Dermis microvascular lymphatic vessel endothelial cell (primary cell): ENCODE measurements around the gene PLCH1. TPM values are rescaled to one million over a fixed set of nuclear protein-coding genes. Genes with fewer than 3 reads are reported as not detected.

Source experiments
- DNase-seq, 2 donors: peaks; one replicate each; pipeline versions ENCODE4 v3.0.0 to v3.0.0-alpha.2; 2010; ENCODE audit warnings: low read depth in 2 of 2
- total RNA-seq: library from RNA; depleted of rRNA; stranded (reverse); fragments of >200 nt; gene quantifications from 2 replicates; pipeline ENCODE4 v1.2.1, GENCODE V29; 2014

The PLCH1 gene
- total RNA-seq, 1 donor from 2014 or later = under 0.01 TPM

- no peak for DNase-seq
Measured at GRCh38 chr3:155347901-155348300, 397.0 kb downstream of the PLCH1 start.

DNA sequence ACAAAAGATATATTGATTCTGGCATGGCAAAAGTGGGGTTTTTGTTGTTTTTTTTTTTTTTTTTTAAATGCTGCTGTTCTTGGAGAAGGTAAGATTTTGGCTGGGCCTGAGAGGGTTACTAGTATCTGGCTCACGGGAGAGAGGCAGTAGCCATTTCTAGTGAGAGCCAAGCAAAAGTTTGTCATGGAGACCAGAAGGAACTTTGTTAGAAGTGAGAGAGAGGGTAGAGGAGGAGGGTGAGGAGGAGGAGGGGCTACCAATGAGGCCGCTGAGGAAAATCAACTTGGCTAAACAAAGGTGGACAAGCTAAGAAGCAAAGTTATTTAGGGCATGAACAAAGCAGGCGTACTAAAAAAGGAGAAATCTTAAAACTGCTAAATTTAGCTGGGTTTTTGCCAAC, 402.5 kb downstream of the PLCH1 start:
- DNase-seq = no peak

DNA sequence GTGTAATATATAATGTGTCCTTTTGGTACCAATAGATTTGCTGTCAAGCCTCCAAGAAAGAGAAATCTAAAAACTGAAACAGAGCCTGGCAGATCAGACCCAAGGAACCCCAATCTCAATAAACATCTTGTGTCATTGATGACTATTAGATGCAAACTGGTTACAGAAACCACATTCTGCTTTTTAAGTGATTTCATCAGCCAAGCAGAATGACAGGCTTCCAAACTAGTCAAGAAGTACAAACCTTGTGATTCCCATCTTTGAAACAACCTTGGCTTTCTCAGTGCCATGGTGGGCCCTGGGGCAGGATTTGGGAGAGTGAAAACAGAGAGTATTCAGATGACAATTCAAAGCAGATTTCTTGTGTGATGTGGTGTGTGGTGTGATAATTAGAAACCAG, 405.8 kb downstream of the PLCH1 start:
- no peak for DNase-seq

DNA sequence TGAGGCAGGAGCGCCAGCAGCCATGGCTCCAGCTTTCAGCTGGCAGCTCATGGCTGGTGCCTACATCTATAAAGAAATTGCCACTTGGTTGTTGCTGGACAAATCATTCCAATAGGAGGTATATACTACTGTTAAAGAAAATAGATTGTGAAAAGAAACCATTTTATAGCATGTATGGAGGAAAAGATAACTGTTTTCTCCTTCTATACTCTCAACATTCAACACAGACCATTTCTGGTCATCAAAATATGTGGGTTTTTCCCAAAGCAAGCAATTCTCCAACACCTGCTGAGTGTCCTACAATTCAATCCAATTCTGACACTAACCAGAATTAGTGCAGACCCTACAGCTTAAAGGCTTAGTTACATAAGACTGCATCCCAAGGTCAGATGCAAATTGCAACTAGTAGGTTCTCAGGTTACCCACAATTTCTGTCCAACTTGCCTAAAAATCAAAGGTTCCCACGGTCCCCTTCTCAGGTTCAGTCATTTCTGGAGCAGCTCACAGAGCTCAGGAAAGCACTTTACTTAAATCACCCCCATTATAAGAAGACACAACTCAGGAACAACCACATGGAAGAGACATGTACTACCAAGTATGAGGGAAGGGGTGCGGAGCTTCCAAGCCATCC, 409.0 kb downstream of the PLCH1 start:
- no peak for DNase-seq

DNA sequence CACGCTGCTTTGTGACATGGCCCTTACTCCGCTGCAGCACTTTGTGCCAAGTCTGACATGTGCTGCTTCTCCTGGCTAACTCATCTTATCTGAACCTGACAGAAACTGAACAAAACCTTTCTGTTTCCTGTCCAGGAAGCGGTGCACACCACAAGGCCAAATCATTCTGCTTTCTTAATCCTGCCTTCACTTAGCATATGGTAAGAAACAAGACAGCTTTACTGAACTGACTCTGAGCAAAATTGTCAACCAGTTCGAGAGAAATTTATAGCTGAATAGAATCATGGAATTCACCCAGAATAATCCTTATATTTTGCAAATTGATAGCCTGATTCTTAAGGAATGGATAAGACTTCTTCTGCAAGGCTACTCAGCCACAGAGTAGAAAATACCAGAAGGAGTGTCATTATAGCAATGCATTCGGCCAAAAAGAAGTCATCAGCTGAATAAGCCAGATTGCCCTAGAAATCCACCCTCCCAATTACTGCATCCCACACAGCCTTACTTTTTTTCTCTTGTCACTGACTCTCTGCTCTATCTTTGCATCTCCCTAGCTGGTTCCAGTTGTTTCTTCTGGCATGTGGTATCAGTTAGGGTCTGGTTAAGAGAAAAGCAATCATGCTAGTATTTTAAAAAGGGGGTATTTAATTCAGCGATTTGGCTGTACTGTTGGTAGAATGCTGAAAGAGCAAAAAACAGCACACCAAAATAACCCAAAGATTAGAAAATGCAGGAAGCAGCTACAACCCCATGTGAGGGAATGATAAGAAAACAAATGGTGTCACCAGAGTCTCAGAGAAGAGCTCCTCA, 409.8 kb downstream of the PLCH1 start:
- peak in 1 of 2 donors; percentile 45 for DNase-seq

- no peak for DNase-seq
Measured at GRCh38 chr3:155334215-155334913, 410.5 kb downstream of the PLCH1 start.

DNA sequence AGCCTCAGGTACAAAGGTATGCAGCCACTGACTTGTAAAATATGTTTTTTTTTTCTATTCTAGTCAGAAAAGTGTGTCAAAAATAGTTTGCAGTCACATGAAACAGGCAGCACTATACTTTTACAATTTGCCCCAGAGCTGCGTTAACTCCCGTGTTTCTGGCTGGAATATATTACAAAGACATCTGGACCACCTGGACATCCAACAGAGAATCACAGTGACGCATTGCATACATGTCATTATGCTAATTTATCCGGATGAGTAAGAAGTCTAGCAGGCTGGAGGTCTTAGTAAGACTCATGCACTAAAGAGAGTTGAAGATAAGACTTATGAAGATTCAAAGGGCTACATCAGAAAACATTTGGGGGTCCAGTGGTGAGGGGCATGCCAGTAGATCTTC, 412.2 kb downstream of the PLCH1 start:
- no peak for DNase-seq

DNA sequence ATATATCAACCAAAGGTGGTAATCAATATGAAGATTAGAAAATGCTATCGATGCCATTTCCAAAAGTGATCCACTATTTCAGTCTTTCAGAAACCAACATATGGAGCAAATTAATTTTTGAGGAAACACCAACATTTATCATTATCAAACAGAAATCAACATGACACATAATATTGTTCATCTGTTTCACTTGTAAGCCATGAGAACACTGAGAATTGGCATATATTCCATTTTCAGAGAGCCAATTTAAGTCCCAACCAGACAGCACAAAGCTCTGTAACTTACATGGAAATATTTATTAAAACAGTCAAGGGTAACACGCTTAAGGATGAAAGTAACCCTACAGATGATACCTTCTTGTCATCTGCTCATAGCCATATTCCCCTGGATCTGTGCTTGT, 413.8 kb downstream of the PLCH1 start:
- no peak for DNase-seq

GRCh38 chr3:155330370-155330769, 414.5 kb downstream of the PLCH1 start:
- no peak for DNase-seq

GRCh38 chr3:155329513-155330048, 415.3 kb downstream of the PLCH1 start:
- DNase-seq = no peak

DNA sequence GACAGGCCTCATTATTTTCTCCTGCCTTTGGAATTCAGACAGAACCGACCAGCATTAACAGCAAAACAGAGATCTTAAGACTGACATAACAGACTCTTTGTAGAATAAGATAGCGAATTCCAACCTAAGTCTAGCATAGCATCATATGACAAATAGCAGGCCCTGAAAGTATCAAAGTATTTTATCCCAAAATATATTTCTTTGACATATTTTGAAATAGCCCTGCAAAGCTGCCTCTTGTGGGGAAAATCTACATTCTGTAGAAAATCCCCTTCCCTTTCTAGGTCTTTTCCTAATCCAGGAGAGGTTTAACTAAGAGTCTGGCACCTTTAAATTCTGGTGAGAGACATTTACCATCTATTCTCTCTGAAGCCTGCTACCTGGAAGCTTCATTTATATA, 417.0 kb downstream of the PLCH1 start:
- DNase-seq = no peak

DNA sequence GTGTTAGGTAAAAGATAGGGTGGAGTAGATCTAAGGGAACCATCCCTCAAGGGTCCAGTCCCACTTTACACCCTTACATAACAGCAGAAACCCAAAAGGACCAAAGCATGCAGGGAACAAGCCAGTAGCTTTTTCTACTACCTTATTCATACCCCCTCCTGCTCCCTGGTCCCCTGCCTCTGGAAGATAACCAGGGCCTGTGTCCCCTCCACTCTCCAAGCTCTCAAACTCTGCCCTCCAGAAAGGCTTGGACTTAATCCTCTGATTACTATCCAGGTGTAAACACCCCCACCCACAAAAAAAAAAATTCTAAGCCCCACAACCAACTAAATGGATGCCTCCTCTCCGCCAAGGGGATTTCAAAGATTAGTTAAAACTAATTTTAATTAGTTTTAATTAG, 417.4 kb downstream of the PLCH1 start:
- no peak for DNase-seq

- no peak for DNase-seq
Measured at GRCh38 chr3:155326901-155327300, 418.0 kb downstream of the PLCH1 start.

DNA sequence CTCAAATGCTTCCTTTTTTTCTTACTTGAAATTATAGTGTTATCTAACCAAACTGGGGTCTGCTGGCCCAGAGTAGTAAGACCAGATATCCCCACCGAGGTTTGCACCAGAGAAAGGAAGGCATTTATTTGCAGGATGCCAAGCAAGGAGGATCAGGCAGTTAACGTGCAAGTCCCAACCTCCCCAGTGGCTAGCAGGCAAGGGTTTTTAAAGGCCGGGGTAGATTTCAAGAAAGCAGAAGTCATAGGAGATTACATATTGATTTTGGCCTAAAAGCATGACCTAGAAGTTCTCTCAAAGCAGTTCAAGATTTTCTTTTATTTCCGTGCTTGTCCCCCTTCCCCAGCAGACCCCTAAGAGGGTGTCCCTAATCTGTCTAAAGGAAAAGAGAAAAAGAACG, 418.6 kb downstream of the PLCH1 start:
- no peak for DNase-seq

Other genes starting within 250 kb of the PLCH1 start
- 1.0 and 1.4 TPM in 2 replicates for gene C3orf33, start 61.2 kb upstream of the PLCH1 start, total RNA-seq
- gene SLC33A1, start 109.4 kb upstream of the PLCH1 start, total RNA-seq = 16.0 and 25.4 TPM in 2 replicates
- gene GMPS, start 125.6 kb upstream of the PLCH1 start, total RNA-seq = 11.0 and 13.5 TPM in 2 replicates